Ecto neural progenitor cell (in vitro differentiated cells): ENCODE results near the gene ACER2.

ENCODE experiments used
- DNase-seq: peaks from one replicate; pipeline ENCODE4 v3.0.0-alpha.2; 2018; ENCODE audit warnings: low spot score

Gene ACER2

DNA sequence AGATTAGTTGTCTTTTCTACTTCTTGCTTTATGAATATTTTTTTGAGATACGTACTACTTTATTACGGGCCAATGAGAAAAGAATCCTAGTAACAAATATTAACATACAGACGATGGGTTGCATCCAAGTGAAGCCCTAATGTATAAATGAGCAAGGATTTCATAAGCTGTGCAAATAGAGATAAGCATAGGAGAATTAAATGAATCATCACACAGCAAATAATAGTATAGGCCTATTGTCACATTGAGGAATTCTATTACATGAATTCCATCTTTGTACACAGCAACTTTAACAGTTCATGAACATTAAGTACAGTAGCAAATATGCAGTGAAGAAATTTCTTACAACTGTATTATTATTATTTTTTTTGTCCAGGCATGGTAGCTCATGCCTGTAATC, 78.0 kb downstream of the ACER2 start:
- DNase-seq: no peak

DNA sequence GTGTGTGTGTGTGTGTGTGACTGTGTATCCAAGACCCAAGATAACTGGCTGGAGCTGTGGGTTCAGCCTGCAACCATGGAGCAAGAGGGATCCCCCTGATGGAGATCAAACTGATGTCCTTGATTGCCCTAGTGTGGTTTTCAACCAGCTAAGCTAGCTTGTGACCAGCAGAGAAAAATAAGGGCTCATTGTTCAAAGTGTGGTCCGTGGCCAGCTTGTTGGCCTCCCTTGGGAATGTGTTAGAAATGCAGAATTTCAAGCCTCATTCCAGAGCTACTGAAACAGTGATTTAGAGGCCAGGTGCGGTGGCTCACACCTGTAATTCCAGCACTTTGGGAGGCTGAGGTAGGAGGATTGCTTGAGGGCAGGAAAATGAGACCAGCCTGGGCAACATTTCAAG, 79.9 kb downstream of the ACER2 start:
- no peak for DNase-seq

DNA sequence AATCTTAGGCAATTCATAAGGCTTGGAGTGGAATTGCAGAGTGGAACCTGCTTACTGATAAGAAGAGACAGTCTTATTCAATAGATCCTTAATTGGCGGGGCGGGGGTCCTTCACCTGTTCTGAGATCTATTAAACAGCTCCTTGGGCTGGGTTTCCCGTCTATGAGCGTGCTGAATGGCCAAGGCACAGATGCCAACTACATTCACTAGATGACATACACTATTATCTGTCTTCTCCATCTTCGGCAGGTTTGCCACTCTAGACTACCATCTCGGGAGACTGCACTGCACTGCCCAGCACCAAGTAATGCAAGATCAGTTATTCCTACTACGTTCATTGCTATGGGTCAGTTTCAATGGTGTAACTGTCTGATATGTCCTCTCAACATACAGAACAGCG, 81.5 kb downstream of the ACER2 start:
- DNase-seq: no peak

DNA sequence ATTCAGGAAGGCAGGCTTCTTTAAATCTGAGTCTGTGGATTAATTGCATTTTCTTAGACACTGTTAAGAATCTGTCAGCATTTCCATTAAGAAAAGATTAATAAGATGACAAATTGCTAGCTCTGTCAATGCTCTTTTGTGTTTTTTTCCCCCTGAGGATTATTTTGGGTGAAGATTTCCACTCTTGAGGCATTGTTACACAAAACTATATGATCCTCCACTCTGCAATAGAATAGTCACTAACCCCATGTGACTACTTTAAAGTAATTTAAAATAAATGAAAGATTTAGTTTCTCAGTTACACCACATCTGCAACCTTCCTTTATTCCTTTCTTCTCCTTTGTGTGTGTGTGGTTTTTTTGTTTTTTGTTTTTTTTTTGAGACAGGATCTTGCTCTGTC, 82.0 kb downstream of the ACER2 start:
- DNase-seq: no peak

DNA sequence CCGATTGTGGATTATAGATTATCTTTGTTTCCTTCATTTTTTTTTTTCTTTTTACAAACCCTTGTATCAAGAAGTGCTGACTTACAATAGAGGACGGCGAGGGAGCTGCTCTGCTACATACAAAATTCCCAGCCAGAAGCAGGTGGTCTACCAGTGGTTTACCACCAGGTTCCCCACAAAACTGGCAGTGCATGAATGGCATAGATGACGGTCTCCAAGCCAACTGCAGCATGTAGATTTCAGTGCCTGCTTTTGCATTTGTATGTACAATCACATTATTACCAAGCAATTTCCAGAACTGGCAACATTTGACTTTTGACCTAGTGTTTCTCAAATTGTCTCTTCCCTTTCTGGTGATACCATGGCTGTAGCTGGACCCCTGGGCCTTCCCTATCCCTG, 84.0 kb downstream of the ACER2 start:
- no peak for DNase-seq

DNA sequence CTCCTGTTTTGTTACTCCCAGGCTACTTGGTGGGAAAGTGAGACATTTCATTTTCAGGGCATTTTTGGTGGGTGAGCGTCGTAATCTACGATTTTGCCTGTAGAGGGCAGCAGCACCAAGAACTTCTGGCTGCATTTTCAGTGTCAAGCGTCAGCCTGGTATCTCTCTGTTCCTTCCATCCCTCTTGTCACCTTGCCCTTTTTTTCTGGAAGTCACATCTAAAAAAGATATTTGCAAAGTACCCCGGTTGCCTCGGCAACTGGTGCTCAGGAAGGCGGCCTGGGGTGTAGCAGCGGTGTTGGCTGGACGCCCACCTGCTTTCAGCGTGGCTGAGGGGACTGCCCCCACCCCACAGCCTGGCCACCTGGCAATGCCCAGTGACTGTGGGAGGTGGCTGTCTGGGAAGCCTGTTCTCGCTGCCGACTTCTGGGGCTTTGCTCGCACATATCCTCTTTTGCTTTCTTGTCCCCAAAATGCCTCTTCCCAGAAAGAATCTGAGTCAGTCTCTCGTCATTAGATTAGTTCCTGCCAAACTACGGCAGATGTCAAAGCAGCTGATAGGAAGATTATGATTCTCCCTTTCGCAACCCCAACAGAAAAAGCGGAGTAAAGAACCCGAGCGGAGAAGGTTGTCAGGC, 84.5 kb downstream of the ACER2 start:
- peak; percentile 70 for DNase-seq

DNA sequence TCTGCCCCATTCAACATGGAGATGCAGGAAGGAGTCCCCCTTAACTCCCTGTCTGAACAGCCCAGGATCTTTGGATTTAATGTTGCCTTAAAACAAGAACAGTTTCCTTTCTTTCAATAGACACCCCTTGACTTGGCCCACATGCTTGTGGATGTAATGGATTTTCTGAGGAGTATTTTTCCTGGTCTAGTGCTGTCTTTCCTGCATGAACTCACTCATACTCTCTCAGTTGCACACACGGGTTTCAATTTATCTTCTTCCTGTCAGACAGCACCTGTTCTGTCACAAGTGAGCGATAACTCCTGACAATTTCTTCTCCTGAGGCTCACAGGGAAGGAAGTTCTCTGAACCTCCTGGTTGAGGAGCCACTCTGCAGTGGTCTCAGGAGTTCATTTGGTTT, 85.1 kb downstream of the ACER2 start:
- no peak for DNase-seq

DNA sequence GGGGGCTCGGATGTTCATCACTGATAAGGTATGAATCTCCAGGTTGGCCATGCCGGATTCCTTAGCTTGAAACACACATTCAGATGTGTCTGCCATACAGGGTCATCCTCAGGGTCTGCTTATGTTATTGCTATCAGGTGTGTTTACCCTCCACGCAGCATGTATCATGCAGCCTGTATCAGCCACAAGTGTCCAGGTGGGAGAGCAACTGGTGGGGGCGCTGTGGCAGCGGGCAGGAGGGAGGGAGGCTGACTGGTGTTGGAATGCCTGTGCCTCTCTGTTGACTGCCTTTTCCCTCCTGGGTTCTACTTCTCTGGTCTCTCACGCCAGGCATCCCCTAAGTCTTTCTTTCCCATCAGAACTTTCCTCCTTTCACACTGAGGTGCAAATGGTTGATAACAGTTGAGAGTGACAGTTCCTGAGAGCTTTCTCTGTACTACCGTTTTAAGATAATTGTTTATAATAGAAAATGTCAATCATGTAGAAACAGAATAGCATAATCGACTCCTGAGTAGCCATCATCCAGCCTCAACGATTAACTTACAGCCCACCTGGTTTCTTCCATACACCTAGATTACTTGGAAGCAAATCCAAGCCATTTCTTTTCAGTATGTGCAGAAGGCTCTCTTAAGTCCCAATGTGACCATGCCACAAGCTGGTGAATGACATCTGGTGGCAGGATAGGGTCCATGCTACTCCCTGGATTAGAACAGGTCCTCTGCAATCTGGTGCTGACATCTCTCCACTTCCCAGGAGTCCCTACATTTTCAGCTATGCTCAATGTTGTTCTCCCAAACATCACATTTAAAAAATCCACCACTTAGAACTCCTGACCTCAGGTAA, 86.6 kb downstream of the ACER2 start:
- DNase-seq: no peak

DNA sequence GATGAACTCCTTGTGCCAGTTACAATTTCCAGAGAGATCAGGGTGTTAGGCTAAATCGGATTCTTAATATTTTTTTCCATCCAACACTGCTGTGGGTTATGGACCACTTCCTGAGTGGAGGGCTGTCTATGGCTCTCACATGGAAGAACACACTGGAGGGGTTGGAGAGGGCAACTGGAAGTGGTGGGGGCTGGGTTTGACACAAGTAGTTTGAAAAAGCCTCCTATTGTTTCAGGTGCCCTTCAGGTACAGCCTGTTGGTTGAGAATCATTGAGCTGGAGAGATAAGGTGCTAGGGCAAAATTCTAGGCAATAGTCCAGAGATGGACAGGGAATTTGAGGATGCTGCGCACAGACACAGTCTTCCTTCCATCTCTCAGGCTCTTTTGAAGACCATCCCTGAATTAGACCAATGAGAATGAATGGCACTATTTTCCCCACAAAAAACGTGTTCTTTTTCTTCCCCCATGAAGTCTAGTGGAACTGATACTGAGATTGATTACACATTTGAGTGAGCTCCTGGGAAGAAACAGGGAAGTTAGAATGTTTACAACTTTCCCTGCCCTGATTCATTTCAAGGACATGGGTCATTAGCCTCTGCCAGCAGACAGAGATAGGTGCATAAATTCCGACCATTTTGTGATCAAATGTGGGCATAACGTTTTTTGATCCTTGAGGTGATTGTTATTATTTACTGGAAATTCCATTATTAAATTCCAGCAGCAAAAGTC, 87.7 kb downstream of the ACER2 start:
- DNase-seq: no peak

DNA sequence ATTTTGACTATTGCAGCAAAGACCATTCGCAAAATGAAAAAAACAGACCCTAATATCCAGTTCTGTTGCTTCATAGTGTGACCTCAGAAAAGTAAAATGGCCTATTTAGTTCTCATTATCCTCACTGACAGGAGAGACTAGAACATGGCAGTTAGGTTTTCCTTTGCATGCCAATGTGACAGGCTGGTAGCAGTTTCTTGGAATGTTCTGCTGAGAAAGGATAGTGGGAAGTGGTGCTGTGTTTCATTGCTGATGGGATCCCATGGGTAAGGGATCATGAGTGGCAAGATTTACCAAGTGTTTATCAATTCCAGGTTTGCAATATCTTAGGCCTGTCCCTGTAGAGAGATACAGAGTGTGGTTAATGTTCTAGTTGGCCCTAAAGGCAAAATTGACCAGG, 88.5 kb downstream of the ACER2 start:
- no peak for DNase-seq

DNA sequence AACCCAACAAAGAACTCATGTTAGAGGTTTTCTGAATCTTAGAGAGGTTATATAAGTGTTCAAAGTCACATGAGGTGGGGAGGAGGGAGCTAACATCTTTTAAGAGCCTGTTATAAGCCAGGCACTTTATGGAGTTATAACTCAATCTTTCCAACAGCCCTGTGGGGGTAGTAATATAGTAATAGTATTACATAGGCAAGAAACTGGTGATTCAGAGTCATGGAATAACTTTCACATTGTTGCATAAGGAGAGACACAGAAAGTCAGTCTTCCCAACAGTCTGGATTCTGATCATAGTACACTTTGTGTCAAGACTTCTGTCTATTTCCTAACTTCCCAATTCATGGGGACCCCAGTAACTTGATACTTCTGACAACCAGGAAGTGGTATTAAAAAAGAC, 89.2 kb downstream of the ACER2 start:
- no peak for DNase-seq
